ENCODE measurements around the gene PRKCE. TPM values are rescaled to one million over a fixed set of nuclear protein-coding genes. Genes with fewer than 3 reads are reported as not detected.
A peak's percentile ranks its signal among the peaks of the same experiment; 100 is the strongest.

Gene PRKCE
- total RNA-seq, 1 experiment from 2014 or later: 2.4 TPM

DNA sequence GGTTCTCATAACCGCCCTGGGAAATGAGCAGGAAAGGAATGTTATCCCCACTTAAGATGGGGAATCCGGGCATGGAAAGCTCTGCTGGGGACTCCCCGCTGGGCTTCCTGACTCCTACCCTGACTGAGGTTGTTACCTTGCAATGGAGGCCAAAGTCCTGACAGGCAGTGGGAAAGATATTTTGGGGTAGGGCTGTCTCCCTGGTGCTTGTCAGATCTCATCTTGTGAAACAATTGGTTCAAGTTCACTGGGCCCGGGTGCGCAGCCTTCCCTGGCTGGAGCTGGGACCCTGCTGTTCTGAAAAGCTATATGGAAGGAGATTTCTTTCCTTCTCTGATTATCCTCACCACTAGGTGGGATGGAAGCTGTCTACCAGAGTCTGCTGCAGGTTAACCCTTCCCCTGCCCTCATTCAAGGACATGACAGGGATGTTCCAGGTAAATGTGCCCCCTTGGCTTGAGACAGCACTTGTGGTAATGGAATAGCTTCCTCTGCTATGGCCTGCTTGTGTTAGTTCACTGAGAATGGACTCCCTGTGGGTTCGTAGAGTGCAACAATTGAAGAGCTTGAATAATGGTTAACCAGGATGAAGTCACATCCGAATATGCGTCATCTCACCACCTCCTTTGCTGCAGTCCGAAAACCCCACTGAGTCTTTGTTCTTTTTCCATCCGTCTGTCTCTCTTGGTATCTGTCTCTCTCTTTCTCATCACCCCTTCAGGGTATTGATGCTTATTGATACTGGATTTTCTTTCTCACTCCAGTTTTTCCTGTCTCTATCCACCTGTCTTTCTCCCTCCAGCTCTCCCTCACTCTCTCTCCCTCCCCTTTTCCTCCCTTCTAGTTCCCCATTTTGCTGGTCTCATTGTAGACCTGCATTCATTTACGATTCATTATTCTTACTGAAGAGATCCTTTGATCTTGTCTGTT, 577.9 kb downstream of the PRKCE start:
- no peak overlapping the region for H3K4me3 ChIP-seq (ENCODE audit: low read depth, low read length, poor library complexity, severe bottlenecking)
- BruUV-seq (replicated peaks): no TSS peak
- intact Hi-C loops (cut with micrococcal nuclease; ENCODE audit: unreplicated experiment): no loop called here
- H3K27me3 ChIP-seq (replicated peaks; ENCODE audit: insufficient read depth, low read depth, low read length, poor library complexity): peaks cover 7% of the 10 kb centered on the region
- no peaks in the 10 kb centered on the region for H3K4me1 ChIP-seq (ENCODE audit: insufficient read depth, low read length, poor library complexity, severe bottlenecking)
- no peaks in the 10 kb centered on the region for H3K9me3 ChIP-seq (ENCODE audit: low read depth, low read length, poor library complexity, severe bottlenecking)
- POLR2A ChIA-PET (ENCODE audit: low non-redundant PET): no interaction called here
- peak; percentile 11 for DNase-seq (ENCODE audit: low spot score)
- no peak overlapping the region for H3K27ac ChIP-seq (ENCODE audit: low read depth, low read length, poor library complexity, severe bottlenecking)
- TF ChIP-seq, protein P1, sequence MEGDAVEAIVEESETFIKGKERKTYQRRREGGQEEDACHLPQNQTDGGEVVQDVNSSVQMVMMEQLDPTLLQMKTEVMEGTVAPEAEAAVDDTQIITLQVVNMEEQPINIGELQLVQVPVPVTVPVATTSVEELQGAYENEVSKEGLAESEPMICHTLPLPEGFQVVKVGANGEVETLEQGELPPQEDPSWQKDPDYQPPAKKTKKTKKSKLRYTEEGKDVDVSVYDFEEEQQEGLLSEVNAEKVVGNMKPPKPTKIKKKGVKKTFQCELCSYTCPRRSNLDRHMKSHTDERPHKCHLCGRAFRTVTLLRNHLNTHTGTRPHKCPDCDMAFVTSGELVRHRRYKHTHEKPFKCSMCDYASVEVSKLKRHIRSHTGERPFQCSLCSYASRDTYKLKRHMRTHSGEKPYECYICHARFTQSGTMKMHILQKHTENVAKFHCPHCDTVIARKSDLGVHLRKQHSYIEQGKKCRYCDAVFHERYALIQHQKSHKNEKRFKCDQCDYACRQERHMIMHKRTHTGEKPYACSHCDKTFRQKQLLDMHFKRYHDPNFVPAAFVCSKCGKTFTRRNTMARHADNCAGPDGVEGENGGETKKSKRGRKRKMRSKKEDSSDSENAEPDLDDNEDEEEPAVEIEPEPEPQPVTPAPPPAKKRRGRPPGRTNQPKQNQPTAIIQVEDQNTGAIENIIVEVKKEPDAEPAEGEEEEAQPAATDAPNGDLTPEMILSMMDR (conservative IDR thresholded peaks at IDR 0.05; ENCODE audit: low read depth, low read length): no peak
- TF ChIP-seq EZH2 (IDR thresholded peaks at IDR 0.05; ENCODE audit: borderline replicate concordance, low read depth, low read length, poor library complexity, severe bottlenecking): no peak
- no peaks in the 10 kb centered on the region for H3K36me3 ChIP-seq (ENCODE audit: insufficient read depth, low read length, poor library complexity, severe bottlenecking)
- CTCF ChIA-PET: no interaction called here

DNA sequence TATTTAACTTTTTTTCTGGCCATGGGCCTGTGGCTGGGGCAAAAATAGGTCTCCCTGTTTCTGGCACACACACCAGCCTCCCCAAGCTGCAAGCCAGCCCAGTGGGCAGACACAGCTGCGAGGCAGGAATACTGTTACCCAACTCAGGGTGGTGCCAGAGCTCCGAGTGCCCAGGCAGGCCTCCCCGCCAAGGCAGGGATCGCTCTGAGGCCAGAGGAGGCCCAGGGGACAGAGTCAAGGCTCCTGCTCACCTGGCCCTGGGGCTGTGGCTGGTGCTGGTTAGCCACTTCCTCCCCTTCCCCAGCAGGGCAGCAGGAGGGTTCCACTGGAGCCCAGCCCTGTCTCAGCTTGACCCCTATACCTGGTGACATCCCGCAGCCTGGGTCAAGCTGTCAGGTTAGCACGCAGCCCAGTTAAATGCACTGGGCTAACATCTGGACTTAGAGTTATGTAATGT, 578.7 kb downstream of the PRKCE start:
- peaks cover 7% of the 10 kb centered on the region for H3K27me3 ChIP-seq (replicated peaks; ENCODE audit: insufficient read depth, low read depth, low read length, poor library complexity)
- TF ChIP-seq EZH2 (IDR thresholded peaks at IDR 0.05; ENCODE audit: borderline replicate concordance, low read depth, low read length, poor library complexity, severe bottlenecking): no peak
- TF ChIP-seq, protein P1 (conservative IDR thresholded peaks at IDR 0.05; ENCODE audit: low read depth, low read length): no peak
- H3K4me1 ChIP-seq (ENCODE audit: insufficient read depth, low read length, poor library complexity, severe bottlenecking): no peaks in the 10 kb centered on the region
- no peaks in the 10 kb centered on the region for H3K36me3 ChIP-seq (ENCODE audit: insufficient read depth, low read length, poor library complexity, severe bottlenecking)
- no peak for DNase-seq (ENCODE audit: low spot score)
- ChIA-PET POLR2A (ENCODE audit: low non-redundant PET) (no interaction called here), CTCF (no interaction called here)
- intact Hi-C loops (cut with micrococcal nuclease; ENCODE audit: unreplicated experiment): no loop called here
- H3K27ac ChIP-seq (ENCODE audit: low read depth, low read length, poor library complexity, severe bottlenecking): no peak overlapping the region
- no peak overlapping the region for H3K4me3 ChIP-seq (ENCODE audit: low read depth, low read length, poor library complexity, severe bottlenecking)
- no TSS peak for BruUV-seq (replicated peaks)
- H3K9me3 ChIP-seq (ENCODE audit: low read depth, low read length, poor library complexity, severe bottlenecking): no peaks in the 10 kb centered on the region

DNA sequence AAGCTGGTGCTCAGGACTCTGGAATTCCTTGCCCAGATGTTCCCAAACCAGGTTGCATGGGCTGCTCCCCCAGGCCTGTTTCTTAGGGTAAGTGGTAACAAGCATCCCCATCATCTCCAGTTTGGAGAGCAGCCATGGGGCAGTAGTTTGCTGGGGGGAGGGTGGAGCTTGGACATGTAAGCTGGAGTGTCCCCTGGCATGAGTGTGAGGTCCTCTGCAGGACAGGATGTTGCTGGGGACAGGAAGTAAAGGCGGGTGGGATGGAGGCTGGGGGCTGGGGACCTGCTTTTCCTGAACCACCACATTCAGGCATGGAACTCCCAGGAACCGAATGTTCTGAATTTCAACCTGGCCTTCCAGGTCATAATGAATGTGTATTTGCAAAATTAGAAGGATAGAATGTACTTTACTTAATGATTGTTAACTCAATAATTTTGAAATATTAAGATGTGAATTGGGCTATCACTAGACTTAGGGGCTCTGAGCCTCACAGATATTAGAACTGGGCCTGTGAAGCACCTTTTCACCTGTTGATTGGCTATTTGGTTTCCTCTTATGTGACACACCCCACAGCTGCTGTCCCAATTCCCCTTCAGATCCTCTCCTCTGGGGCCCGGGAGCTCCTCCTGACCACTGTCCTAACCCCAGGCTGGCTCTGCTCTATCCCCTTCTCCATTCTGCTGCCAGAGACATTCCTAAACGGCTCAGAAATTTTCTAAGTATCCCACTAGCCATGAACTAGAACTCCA, 579.4 kb downstream of the PRKCE start:
- no peaks in the 10 kb centered on the region for H3K4me1 ChIP-seq (ENCODE audit: insufficient read depth, low read length, poor library complexity, severe bottlenecking)
- no peak for TF ChIP-seq EZH2 (IDR thresholded peaks at IDR 0.05; ENCODE audit: borderline replicate concordance, low read depth, low read length, poor library complexity, severe bottlenecking)
- TF ChIP-seq, protein P1 (conservative IDR thresholded peaks at IDR 0.05; ENCODE audit: low read depth, low read length): no peak
- ChIA-PET CTCF (no interaction called here), POLR2A (ENCODE audit: low non-redundant PET) (no interaction called here)
- no peaks in the 10 kb centered on the region for H3K36me3 ChIP-seq (ENCODE audit: insufficient read depth, low read length, poor library complexity, severe bottlenecking)
- BruUV-seq (replicated peaks): no TSS peak
- H3K9me3 ChIP-seq (ENCODE audit: low read depth, low read length, poor library complexity, severe bottlenecking): no peaks in the 10 kb centered on the region
- intact Hi-C loops (cut with micrococcal nuclease; ENCODE audit: unreplicated experiment): no loop called here
- no peak overlapping the region for H3K27ac ChIP-seq (ENCODE audit: low read depth, low read length, poor library complexity, severe bottlenecking)
- peaks cover 7% of the 10 kb centered on the region for H3K27me3 ChIP-seq (replicated peaks; ENCODE audit: insufficient read depth, low read depth, low read length, poor library complexity)
- no peak for DNase-seq (ENCODE audit: low spot score)
- no peak overlapping the region for H3K4me3 ChIP-seq (ENCODE audit: low read depth, low read length, poor library complexity, severe bottlenecking)
